NCI-H226 (cell line): Measurements from ENCODE around the gene PPP1R9A.
A peak's percentile ranks its signal among the peaks of the same experiment; 100 is the strongest.
"Not testable (repeated sequence)": the region's sequence is repeated elsewhere in the genome, so short reads cannot be mapped to it uniquely, and the experiment has no call there.

Experiments
- DNase-seq: peaks from one replicate; pipeline ENCODE4 v3.0.0-alpha.2; 2015

The PPP1R9A gene

GRCh38 chr7:94980418-94981142, 73.2 kb downstream of the PPP1R9A start:
- DNase-seq, result peak; percentile 67

GRCh38 chr7:94995921-94996320, 88.5 kb downstream of the PPP1R9A start:
- DNase-seq, result no peak

GRCh38 chr7:94996369-94996768, 89.0 kb downstream of the PPP1R9A start:
- no peak for DNase-seq

GRCh38 chr7:94997547-94997946, 90.2 kb downstream of the PPP1R9A start:
- DNase-seq, result no peak

- DNase-seq, result no peak
Measured at GRCh38 chr7:94998266-94999068, 91.1 kb downstream of the PPP1R9A start.

- DNase-seq, result no peak
Measured at GRCh38 chr7:94999069-94999351, 91.6 kb downstream of the PPP1R9A start.

GRCh38 chr7:94999601-95000000, 92.2 kb downstream of the PPP1R9A start:
- DNase-seq, result not testable (repeated sequence)

GRCh38 chr7:95001258-95001657, 93.9 kb downstream of the PPP1R9A start:
- no peak for DNase-seq

GRCh38 chr7:95001815-95002561, 94.6 kb downstream of the PPP1R9A start:
- DNase-seq, result no peak

- DNase-seq, result no peak
Measured at GRCh38 chr7:95002775-95003174, 95.4 kb downstream of the PPP1R9A start.

GRCh38 chr7:95004618-95005247, 97.3 kb downstream of the PPP1R9A start:
- no peak for DNase-seq

GRCh38 chr7:95006010-95006409, 98.6 kb downstream of the PPP1R9A start:
- DNase-seq, result no peak

GRCh38 chr7:95008773-95009172, 101.4 kb downstream of the PPP1R9A start:
- not testable (repeated sequence) for DNase-seq

- peak; percentile 78 for DNase-seq
Measured at GRCh38 chr7:95011146-95011928, 103.9 kb downstream of the PPP1R9A start.

- peak; percentile 52 for DNase-seq
Measured at GRCh38 chr7:95011995-95012394, 104.6 kb downstream of the PPP1R9A start.

GRCh38 chr7:95018021-95018420, 110.6 kb downstream of the PPP1R9A start:
- no peak for DNase-seq

- no peak for DNase-seq
Measured at GRCh38 chr7:95026018-95026417, 118.6 kb downstream of the PPP1R9A start.

GRCh38 chr7:95026421-95027072, 119.2 kb downstream of the PPP1R9A start:
- no peak for DNase-seq

GRCh38 chr7:95027234-95027872, 120.0 kb downstream of the PPP1R9A start:
- no peak for DNase-seq

- DNase-seq, result no peak
Measured at GRCh38 chr7:95028683-95029082, 121.3 kb downstream of the PPP1R9A start.

- no peak for DNase-seq
Measured at GRCh38 chr7:95035295-95035694, 127.9 kb downstream of the PPP1R9A start.
